Neural cell (in vitro differentiated cells): ENCODE measurements around the gene C14orf180. TPM values are rescaled to one million over a fixed set of nuclear protein-coding genes. Genes with fewer than 3 reads are reported as not detected.

Experiments used
- H2AFZ ChIP-seq: fragments of 200-600, 300-800 bp; sonication (generic), shearing (Covaris generic); 2 replicates; pipeline ENCODE4 v1.6.0; 2014; ENCODE audit warnings: low read depth, mild to moderate bottlenecking, antibody characterized with exemption, low read length, moderate library complexity
- H3F3A ChIP-seq: fragments of 200-600 bp; shearing (Covaris generic); 2 replicates; pipeline ENCODE4 v1.6.1; 2016; ENCODE audit warnings: mild to moderate bottlenecking, moderate library complexity, mixed read lengths, antibody characterized with exemption, low read length; ENCODE audit not compliant: insufficient read depth, poor library complexity, severe bottlenecking
- H3K27ac ChIP-seq: fragments of 200-600, 300-800 bp; sonication (generic), shearing (Covaris generic); 2 replicates; pipeline ENCODE4 v1.5.1; 2014; ENCODE audit warnings: mild to moderate bottlenecking, low read length, moderate library complexity
- H3K27me3 ChIP-seq: fragments of 300-800, 200-600 bp; sonication (generic), shearing (Covaris generic); 2 replicates; pipeline ENCODE4 v1.6.0; 2014; ENCODE audit warnings: mild to moderate bottlenecking, low read depth, low read length, moderate library complexity; ENCODE audit not compliant: insufficient read depth
- H3K36me3 ChIP-seq: fragments of 300-800, 200-600 bp; sonication (generic), shearing (Covaris generic); 2 replicates; pipeline ENCODE4 v1.5.1; 2014; ENCODE audit warnings: mild to moderate bottlenecking, antibody characterized with exemption, low read length, moderate library complexity; ENCODE audit not compliant: insufficient read depth
- H3K4me2 ChIP-seq: fragments of 300-800, 200-600 bp; sonication (generic), shearing (Covaris generic); 2 replicates; pipeline ENCODE4 v1.6.0; 2014; ENCODE audit warnings: mild to moderate bottlenecking, low read length
- H3K4me3 ChIP-seq: fragments of 300-800, 200-600 bp; sonication (generic), shearing (Covaris generic); 2 replicates; pipeline ENCODE4 v1.5.1; 2014; ENCODE audit warnings: mild to moderate bottlenecking, low read length, moderate library complexity
- H3K79me2 ChIP-seq: fragments of 200-600 bp; shearing (Covaris generic); replicated peaks from 2 replicates; pipeline ENCODE4 v1.6.0; 2014; ENCODE audit warnings: mild to moderate bottlenecking, low read length, moderate library complexity; ENCODE audit not compliant: insufficient read depth
- H3K9ac ChIP-seq: fragments of 300-800, 200-600 bp; sonication (generic), shearing (Covaris generic); 2 replicates; pipeline ENCODE4 v1.6.1; 2016; ENCODE audit warnings: mild to moderate bottlenecking, low read length, mixed read lengths
- H3K9me2 ChIP-seq: fragments of 200-600 bp; shearing (Covaris generic); 2 replicates; pipeline ENCODE4 v1.6.1; 2016; ENCODE audit warnings: mild to moderate bottlenecking, low read length, mixed read lengths; ENCODE audit not compliant: insufficient read depth
- H3K9me3 ChIP-seq: fragments of 200-600, 300-800 bp; sonication (generic), shearing (Covaris generic); 2 replicates; pipeline ENCODE4 v1.6.1; 2016; ENCODE audit warnings: mild to moderate bottlenecking, mixed run types, low read length, moderate library complexity, mixed read lengths
- H4K20me1 ChIP-seq: fragments of 200-600 bp; shearing (Covaris generic); 2 replicates; pipeline ENCODE4 v1.6.1; 2016; ENCODE audit warnings: mild to moderate bottlenecking, mixed run types; ENCODE audit not compliant: insufficient read depth
- CTCF ChIP-seq: fragments of 450-650 bp; IDR thresholded peaks from 2 replicates; pipeline ENCODE4 v1.5.1; 2014; ENCODE audit warnings: antibody characterized with exemption, mild to moderate bottlenecking, moderate library complexity; ENCODE audit not compliant: poor library complexity, severe bottlenecking
- EP300 ChIP-seq: fragments of 450-650 bp; conservative IDR thresholded peaks from 2 replicates; pipeline ENCODE4 v1.6.1; 2014; ENCODE audit warnings: antibody characterized with exemption, mild to moderate bottlenecking, moderate library complexity; ENCODE audit not compliant: poor library complexity, severe bottlenecking
- EZH2 ChIP-seq: fragments of 200-600, 300-800 bp; shearing (Covaris generic), sonication (generic); IDR thresholded peaks from 2 replicates; pipeline ENCODE4 v1.6.1; 2014; ENCODE audit warnings: antibody characterized with exemption, low read length, borderline replicate concordance, mild to moderate bottlenecking; ENCODE audit not compliant: insufficient read depth, poor library complexity, severe bottlenecking
- MXI1 ChIP-seq: fragments of 450-650 bp; conservative IDR thresholded peaks from 2 replicates; pipeline ENCODE4 v1.6.1; 2014; ENCODE audit warnings: antibody characterized with exemption, mild to moderate bottlenecking; ENCODE audit not compliant: poor library complexity, severe bottlenecking
- POLR2AphosphoS5 ChIP-seq: IDR thresholded peaks from 2 replicates; pipeline ENCODE4 v1.6.1; 2012
- RAD21 ChIP-seq: fragments of 450-650 bp; conservative IDR thresholded peaks from 2 replicates; pipeline ENCODE4 v1.6.1; 2014; ENCODE audit warnings: antibody characterized with exemption, mild to moderate bottlenecking, moderate library complexity
- SMC3 ChIP-seq: fragments of 450-650 bp; conservative IDR thresholded peaks from 2 replicates; pipeline ENCODE4 v1.6.1; 2014; ENCODE audit warnings: antibody characterized with exemption, mild to moderate bottlenecking, moderate library complexity; ENCODE audit not compliant: poor library complexity
- TAF1 ChIP-seq: IDR thresholded peaks from 2 replicates; pipeline ENCODE4 v1.6.1; 2012; ENCODE audit warnings: low read depth
- polyA plus RNA-seq: library from polyadenylated mRNA; depleted of rRNA; stranded (reverse); fragments of >200 nt; gene quantifications from 2 replicates; pipeline ENCODE4 v1.2.3, GENCODE V29; 2014
- TF ChIP-seq, protein P1 (sequence below): IDR thresholded peaks from 2 replicates; pipeline ENCODE4 v1.6.1; 2012; ENCODE audit warnings: borderline replicate concordance

C14orf180 gene
- polyA plus RNA-seq, 1 donor from 2014 or later, result not detected

- Histone ChIP-seq H3K4me2 (no peak overlapping the region), H3F3A (no peaks in the 10 kb centered on the region), H3K27me3 (no peaks in the 10 kb centered on the region), H4K20me1 (no peaks in the 10 kb centered on the region), H3K4me3 (no peak overlapping the region), H3K9me3 (no peaks in the 10 kb centered on the region), H3K36me3 (no peaks in the 10 kb centered on the region), H3K79me2 (no peaks in the 10 kb centered on the region), H3K27ac (no peak overlapping the region), H3K9me2 (no peaks in the 10 kb centered on the region), H3K9ac (no peak overlapping the region), H2AFZ (no peak overlapping the region)
- TF ChIP-seq, protein P1, sequence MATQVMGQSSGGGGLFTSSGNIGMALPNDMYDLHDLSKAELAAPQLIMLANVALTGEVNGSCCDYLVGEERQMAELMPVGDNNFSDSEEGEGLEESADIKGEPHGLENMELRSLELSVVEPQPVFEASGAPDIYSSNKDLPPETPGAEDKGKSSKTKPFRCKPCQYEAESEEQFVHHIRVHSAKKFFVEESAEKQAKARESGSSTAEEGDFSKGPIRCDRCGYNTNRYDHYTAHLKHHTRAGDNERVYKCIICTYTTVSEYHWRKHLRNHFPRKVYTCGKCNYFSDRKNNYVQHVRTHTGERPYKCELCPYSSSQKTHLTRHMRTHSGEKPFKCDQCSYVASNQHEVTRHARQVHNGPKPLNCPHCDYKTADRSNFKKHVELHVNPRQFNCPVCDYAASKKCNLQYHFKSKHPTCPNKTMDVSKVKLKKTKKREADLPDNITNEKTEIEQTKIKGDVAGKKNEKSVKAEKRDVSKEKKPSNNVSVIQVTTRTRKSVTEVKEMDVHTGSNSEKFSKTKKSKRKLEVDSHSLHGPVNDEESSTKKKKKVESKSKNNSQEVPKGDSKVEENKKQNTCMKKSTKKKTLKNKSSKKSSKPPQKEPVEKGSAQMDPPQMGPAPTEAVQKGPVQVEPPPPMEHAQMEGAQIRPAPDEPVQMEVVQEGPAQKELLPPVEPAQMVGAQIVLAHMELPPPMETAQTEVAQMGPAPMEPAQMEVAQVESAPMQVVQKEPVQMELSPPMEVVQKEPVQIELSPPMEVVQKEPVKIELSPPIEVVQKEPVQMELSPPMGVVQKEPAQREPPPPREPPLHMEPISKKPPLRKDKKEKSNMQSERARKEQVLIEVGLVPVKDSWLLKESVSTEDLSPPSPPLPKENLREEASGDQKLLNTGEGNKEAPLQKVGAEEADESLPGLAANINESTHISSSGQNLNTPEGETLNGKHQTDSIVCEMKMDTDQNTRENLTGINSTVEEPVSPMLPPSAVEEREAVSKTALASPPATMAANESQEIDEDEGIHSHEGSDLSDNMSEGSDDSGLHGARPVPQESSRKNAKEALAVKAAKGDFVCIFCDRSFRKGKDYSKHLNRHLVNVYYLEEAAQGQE, result no peak
- no peak for TF ChIP-seq CTCF
- no peak for TF ChIP-seq POLR2AphosphoS5
- no peak for TF ChIP-seq TAF1
- TF ChIP-seq SMC3, result no peak
- TF ChIP-seq RAD21, result no peak
- TF ChIP-seq EZH2, result no peak
- TF ChIP-seq MXI1, result no peak
- TF ChIP-seq EP300, result no peak
These were observed 17.4 kb downstream of the C14orf180 start for GRCh38 chr14:104596927-104597351.

- H3K27ac ChIP-seq, result no peak overlapping the region
These were observed 18.0 kb downstream of the C14orf180 start for GRCh38 chr14:104597576-104597975.

More at GRCh38 chr14:104597576-104597975, 18.0 kb downstream of the C14orf180 start:
- Histone ChIP-seq H3K36me3 (no peaks in the 10 kb centered on the region), H2AFZ (no peak overlapping the region), H3F3A (no peaks in the 10 kb centered on the region), H3K79me2 (no peaks in the 10 kb centered on the region), H3K9me2 (no peaks in the 10 kb centered on the region), H3K9ac (no peak overlapping the region), H4K20me1 (no peaks in the 10 kb centered on the region), H3K27me3 (no peaks in the 10 kb centered on the region), H3K4me3 (no peak overlapping the region), H3K4me2 (no peak overlapping the region), H3K9me3 (no peaks in the 10 kb centered on the region)
- TF ChIP-seq POLR2AphosphoS5 (no peak), SMC3 (no peak), MXI1 (no peak), EP300 (no peak), TAF1 (no peak), RAD21 (no peak), EZH2 (no peak), CTCF (no peak)
- TF ChIP-seq, protein P1, result no peak
